CD1c-positive myeloid dendritic cell (primary cell): Measurements from ENCODE around the gene CCDC51.
A peak's percentile ranks its signal among the peaks of the same experiment; 100 is the strongest.
"Not testable (repeated sequence)": the region's sequence is repeated elsewhere in the genome, so short reads cannot be mapped to it uniquely, and the experiment has no call there.

Experiments
- DNase-seq: peaks from one replicate; pipeline ENCODE4 v3.0.0-alpha.2; 2016; ENCODE audit errors: extremely low spot score

CCDC51 gene

GRCh38 chr3:48406443-48407431, 33.2 kb downstream of the CCDC51 start:
- DNase-seq: no peak

- DNase-seq: no peak
Measured at GRCh38 chr3:48405971-48406370, 33.9 kb downstream of the CCDC51 start.

GRCh38 chr3:48405343-48405881, 34.5 kb downstream of the CCDC51 start:
- DNase-seq: no peak

- no peak for DNase-seq
Measured at GRCh38 chr3:48404440-48405342, 35.2 kb downstream of the CCDC51 start.

- DNase-seq: no peak
Measured at GRCh38 chr3:48403533-48404439, 36.1 kb downstream of the CCDC51 start.

GRCh38 chr3:48402907-48403306, 37.0 kb downstream of the CCDC51 start:
- DNase-seq: no peak

- DNase-seq: no peak
Measured at GRCh38 chr3:48402281-48402732, 37.6 kb downstream of the CCDC51 start.

- not testable (repeated sequence) for DNase-seq
Measured at GRCh38 chr3:48401434-48401901, 38.5 kb downstream of the CCDC51 start.

- DNase-seq: peak; percentile 78
Measured at GRCh38 chr3:48400824-48401433, 39.0 kb downstream of the CCDC51 start.

GRCh38 chr3:48399387-48400172, 40.3 kb downstream of the CCDC51 start:
- no peak for DNase-seq

- no peak for DNase-seq
Measured at GRCh38 chr3:48398701-48399386, 41.1 kb downstream of the CCDC51 start.

- DNase-seq: no peak
Measured at GRCh38 chr3:48397767-48398681, 41.9 kb downstream of the CCDC51 start.

GRCh38 chr3:48395714-48396113, 44.2 kb downstream of the CCDC51 start:
- DNase-seq: no peak

- no peak for DNase-seq
Measured at GRCh38 chr3:48394391-48394790, 45.5 kb downstream of the CCDC51 start.

GRCh38 chr3:48388966-48389365, 51.0 kb downstream of the CCDC51 start:
- DNase-seq: no peak

- no peak for DNase-seq
Measured at GRCh38 chr3:48387634-48388033, 52.3 kb downstream of the CCDC51 start.
